HFFc6 (cell line): ENCODE data around the gene CMIP. TPM values are rescaled to one million over a fixed set of nuclear protein-coding genes. Genes with fewer than 3 reads are reported as not detected.
"Not testable (repeated sequence)": the region's sequence is repeated elsewhere in the genome, so short reads cannot be mapped to it uniquely, and the experiment has no call there.

ENCODE experiments used
- DNase-seq: peaks from one replicate; pipeline ENCODE4 v3.0.0-alpha.2; 2018
- H3K27ac Mint-ChIP-seq: 2 replicates; pipeline ENCODE4 v1.8.0; 2020; ENCODE audit warnings: mild to moderate bottlenecking, mixed read lengths
- H3K27me3 Mint-ChIP-seq: 2 replicates; pipeline ENCODE4 v1.8.0; 2021; ENCODE audit warnings: mild to moderate bottlenecking, moderate library complexity, mixed read lengths; ENCODE audit not compliant: insufficient read depth
- H3K36me3 Mint-ChIP-seq: 2 replicates; pipeline ENCODE4 v1.8.0; 2021; ENCODE audit warnings: low read depth, mixed read lengths
- H3K4me1 Mint-ChIP-seq: 2 replicates; pipeline ENCODE4 v1.8.0; 2020; ENCODE audit warnings: low read depth, mixed read lengths
- H3K4me3 Mint-ChIP-seq: 2 replicates; pipeline ENCODE4 v1.8.0; 2020; ENCODE audit warnings: mild to moderate bottlenecking, moderate library complexity, mixed read lengths
- H3K9me3 Mint-ChIP-seq: 2 replicates; pipeline ENCODE4 v1.8.0; 2020; ENCODE audit warnings: mild to moderate bottlenecking, mixed read lengths
- total RNA-seq, 6 experiments: library from RNA; stranded (reverse); fragmentation: NEBNext Ultra II Directional; extraction: Animal tissue kit (Norgen Biotek cat#: 25700); gene quantifications; 2 replicates in 1 of 6; 3 replicates in 5 of 6; pipeline ENCODE4 v1.2.3, GENCODE V29; 2021
- TF ChIP-seq, protein P1 (sequence below): fragments of 200-600 bp; sonication (generic); IDR thresholded peaks from 2 replicates; pipeline ENCODE4 v1.5.0; 2021; ENCODE audit warnings: antibody characterized with exemption, mild to moderate bottlenecking

The CMIP gene
- total RNA-seq, 6 experiments from 2014 or later: 35.9 to 48.0 (median 43.5) TPM

DNA sequence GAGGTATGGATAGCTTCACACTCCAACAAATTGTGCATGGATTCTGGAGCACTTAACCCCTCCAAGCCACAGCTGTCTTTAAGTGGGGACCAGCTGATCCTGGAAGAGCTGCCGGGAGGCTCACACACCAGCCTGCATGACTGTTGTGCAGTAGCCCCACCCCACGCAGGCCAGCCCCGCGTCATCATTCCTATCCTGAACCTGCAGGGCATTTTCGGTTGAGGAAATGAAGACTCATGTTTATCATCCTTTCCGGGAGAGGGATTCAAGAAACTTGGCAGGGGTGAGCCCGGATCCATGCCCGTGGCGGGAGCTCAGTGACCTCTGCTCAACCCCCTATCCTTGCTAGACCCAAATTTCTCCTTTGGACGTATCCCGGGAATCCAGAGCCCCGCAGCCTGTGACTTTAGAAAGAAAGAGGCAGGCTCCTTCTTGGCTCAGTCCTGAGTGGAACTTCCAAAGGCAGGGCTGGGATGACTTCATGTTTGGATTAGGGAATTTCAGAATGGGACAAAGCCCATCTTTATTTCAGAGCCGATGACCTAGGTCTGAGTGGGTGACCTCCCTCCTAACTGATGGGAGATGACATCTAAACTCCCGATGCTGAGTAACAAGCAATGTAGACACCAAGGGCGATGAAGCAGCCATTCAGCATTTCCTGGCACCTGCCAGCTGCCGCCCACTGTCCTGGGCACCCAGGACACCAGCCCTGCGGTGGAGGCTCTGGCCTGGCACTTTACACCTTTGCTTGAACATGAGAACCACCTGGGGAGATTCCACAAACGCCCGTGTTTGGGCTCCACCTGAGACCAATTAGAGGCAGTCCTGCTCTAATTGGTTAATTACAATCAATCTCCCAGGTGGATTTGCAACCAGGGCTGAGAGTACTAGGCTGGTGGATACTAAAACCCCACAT, 43.3 kb upstream of the CMIP start:
- Mint-ChIP-seq H3K36me3 (peaks cover 14% of the 10 kb centered on the region), H3K4me3 (peak overlapping the region; percentile 79), H3K27me3 (peaks cover 4% of the 10 kb centered on the region), H3K4me1 (peaks cover 31% of the 10 kb centered on the region), H3K9me3 (peaks cover 19% of the 10 kb centered on the region), H3K27ac (peak overlapping the region; percentile 88)
- peak; percentile 74 for DNase-seq
- TF ChIP-seq, protein P1, sequence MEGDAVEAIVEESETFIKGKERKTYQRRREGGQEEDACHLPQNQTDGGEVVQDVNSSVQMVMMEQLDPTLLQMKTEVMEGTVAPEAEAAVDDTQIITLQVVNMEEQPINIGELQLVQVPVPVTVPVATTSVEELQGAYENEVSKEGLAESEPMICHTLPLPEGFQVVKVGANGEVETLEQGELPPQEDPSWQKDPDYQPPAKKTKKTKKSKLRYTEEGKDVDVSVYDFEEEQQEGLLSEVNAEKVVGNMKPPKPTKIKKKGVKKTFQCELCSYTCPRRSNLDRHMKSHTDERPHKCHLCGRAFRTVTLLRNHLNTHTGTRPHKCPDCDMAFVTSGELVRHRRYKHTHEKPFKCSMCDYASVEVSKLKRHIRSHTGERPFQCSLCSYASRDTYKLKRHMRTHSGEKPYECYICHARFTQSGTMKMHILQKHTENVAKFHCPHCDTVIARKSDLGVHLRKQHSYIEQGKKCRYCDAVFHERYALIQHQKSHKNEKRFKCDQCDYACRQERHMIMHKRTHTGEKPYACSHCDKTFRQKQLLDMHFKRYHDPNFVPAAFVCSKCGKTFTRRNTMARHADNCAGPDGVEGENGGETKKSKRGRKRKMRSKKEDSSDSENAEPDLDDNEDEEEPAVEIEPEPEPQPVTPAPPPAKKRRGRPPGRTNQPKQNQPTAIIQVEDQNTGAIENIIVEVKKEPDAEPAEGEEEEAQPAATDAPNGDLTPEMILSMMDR: no peak

DNA sequence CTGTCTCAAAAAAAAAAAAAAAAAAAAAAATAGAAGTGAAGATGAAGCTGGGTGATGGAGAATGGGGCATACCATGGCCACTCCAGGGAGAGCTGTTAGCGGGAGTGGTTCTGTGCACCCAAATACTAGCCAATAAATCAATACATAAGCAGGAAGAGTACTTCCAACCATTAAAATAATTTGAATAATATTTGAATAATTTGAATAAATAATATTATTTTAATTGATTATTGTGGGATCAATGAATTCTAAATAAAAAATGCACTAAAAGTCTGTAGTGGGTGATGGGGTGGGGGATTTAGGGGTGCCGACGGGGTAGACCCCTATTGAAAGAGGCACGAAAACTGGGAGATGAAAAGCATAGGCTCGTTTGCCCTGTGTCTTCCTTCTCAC, 41.4 kb upstream of the CMIP start:
- Mint-ChIP-seq H3K9me3 (peaks cover 19% of the 10 kb centered on the region), H3K27me3 (peaks cover 4% of the 10 kb centered on the region), H3K4me3 (no peak overlapping the region), H3K36me3 (peaks cover 14% of the 10 kb centered on the region), H3K4me1 (peaks cover 42% of the 10 kb centered on the region), H3K27ac (no peak overlapping the region; the same call in 1 of the 2 replicates)
- DNase-seq: no peak
- TF ChIP-seq, protein P1: no peak

DNA sequence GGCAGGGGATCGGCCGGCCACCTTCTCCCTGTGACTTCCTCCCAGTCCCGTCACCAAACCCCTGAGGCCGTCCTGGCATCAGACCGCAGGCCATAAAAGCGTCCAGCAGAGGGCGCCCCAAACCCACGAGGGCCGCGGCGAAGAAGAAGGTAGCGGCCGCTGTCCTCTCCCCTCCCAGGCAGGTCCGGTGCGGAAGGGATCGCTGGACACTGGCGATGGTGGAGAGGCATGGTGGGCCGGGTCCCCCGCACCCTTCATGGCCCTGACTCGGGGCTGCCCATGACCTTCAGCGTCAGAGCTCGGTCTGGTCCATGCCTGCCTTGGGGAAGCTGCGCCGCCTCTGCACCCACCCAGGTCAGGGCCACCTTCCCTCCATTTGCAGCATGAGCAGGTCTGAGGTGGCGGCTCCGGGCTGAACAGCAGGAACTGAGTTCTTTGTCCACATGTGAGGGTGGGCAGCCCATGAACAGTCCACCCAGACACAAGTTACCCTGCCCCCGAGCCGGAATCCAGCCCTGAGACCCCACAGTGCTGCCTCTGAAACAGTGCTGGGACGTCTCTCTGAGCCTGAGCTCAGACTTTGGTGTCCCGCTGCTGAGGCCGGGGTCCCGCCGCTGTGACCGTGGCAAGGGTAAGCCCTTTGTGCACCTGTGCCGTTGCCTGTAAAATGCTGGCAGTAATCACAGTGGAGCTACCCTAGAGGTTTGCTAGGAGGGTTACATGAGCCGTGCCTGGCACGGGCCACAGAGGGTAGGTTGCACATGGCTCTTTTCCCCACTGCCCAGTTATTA, 40.8 kb upstream of the CMIP start:
- Mint-ChIP-seq H3K27ac (no peak overlapping the region; the same call in 1 of the 2 replicates), H3K4me3 (no peak overlapping the region), H3K36me3 (peaks cover 13% of the 10 kb centered on the region), H3K27me3 (peaks cover 4% of the 10 kb centered on the region), H3K4me1 (peaks cover 42% of the 10 kb centered on the region), H3K9me3 (peaks cover 18% of the 10 kb centered on the region)
- TF ChIP-seq, protein P1: peak; percentile 99
- DNase-seq: peak; percentile 69

DNA sequence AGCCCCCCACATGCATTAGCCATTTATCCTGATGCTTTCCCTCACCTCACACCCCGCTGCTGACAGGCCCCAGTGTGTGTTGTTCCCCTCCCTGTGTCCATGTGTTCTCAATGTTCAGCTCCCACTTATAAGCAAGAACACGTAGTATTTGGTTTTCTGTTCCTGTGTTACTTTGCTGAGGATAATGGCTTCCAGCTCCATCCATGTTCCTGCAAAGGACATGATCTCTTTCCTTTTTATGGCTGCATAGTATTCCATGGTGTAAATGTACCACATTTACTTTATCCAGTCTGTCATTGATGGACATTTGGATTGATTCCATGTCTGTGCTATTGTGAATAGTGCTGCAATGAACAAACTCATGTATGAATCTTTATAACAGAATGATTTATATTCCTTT, 39.6 kb upstream of the CMIP start:
- H3K36me3 Mint-ChIP-seq, H3K27me3 Mint-ChIP-seq, H3K4me3 Mint-ChIP-seq, DNase-seq, H3K9me3 Mint-ChIP-seq: not testable (repeated sequence)
- H3K27ac Mint-ChIP-seq: peak overlapping the region; percentile 91
- peaks cover 47% of the 10 kb centered on the region for H3K4me1 Mint-ChIP-seq

DNA sequence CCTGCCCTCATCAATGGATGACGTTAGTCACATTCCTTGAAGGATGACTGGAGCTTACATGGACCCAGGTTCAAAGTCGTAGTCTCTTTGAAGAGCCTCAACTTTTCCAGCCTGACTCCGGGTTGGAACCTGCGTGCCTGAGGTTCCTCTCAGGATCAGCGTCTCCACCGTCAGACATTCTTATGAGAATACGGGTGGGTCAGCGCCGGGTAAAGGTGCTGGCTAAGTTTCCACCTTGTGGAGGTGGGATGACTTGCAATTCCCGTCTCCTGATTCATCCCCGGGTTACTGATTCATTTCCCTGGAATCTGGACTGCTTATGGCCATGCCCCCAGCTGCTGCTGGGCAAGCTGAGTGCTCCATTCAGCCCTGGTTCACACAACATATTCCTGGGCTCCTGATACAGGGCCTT, 38.9 kb upstream of the CMIP start:
- TF ChIP-seq, protein P1: peak; percentile 53
- peaks cover 3% of the 10 kb centered on the region; the same call in 1 of the 2 replicates for H3K9me3 Mint-ChIP-seq
- DNase-seq: peak; percentile 79
- H3K27me3 Mint-ChIP-seq: peaks cover 3% of the 10 kb centered on the region
- H3K36me3 Mint-ChIP-seq: no peaks in the 10 kb centered on the region
- peak overlapping the region; percentile 50; the same call in 1 of the 2 replicates for H3K4me3 Mint-ChIP-seq
- peaks cover 45% of the 10 kb centered on the region for H3K4me1 Mint-ChIP-seq
- peak overlapping the region; percentile 91 for H3K27ac Mint-ChIP-seq
